ENCODE results near the gene MTCL1.

DNA sequence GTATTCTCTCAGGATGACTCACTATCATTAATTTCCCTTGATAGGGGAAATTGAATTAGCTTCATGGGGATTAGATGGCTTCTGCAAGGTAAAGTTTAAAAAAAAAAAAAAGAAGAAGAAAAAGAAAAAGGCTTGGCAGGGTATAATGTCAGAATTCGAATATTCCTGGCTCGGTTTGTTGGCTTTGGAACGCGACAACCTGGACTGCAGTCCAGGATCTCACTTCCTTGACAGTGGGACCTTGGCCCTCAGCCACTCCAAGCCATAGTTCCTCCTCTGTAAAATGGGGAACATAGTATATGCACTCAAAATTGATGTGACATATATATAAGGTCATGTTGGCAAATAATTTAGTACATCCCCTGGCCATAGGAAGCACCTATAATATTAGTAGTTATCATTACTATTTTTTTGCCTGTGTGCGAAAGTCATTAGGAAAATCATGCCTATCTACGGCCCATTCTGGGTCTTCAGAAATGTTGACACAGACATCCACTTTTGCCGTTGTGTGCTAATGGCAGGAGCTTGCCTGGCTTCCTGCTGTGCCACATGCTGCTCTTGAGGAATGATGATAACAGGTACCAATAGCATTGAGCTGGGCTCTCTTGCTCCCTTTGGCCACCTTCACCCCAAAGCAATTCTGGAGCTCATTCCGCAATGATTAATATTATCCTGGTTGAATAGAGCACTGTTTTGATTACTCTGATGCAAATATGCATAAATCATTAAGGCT is 97.9 kb downstream of the MTCL1 start:
- TF ChIP-seq CTCF (IDR thresholded peaks at IDR 0.05; ENCODE audit: low read depth, low read length, missing input control) (no peak), TAF1 (conservative IDR thresholded peaks at IDR 0.05) (no peak), EGR1 (IDR thresholded peaks at IDR 0.05; ENCODE audit: low read depth in 2 of 2) (no peak), RAD21 (IDR thresholded peaks at IDR 0.05) (no peak), NR2F2 (IDR thresholded peaks at IDR 0.05) (no peak)
- TF ChIP-seq, protein P1, sequence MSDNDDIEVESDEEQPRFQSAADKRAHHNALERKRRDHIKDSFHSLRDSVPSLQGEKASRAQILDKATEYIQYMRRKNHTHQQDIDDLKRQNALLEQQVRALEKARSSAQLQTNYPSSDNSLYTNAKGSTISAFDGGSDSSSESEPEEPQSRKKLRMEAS (IDR thresholded peaks at IDR 0.05): no peak
